GM12865 (cell line): ENCODE results near the gene HJV.

ENCODE experiments used
- DNase-seq: peaks from one replicate; pipeline ENCODE4 v3.0.0; 2010; ENCODE audit warnings: low read depth
- H3K4me3 ChIP-seq: 2 replicates; pipeline ENCODE4 v1.5.1; 2011; ENCODE audit warnings: mild to moderate bottlenecking, low read depth, low read length, control low read depth
- CTCF ChIP-seq: IDR thresholded peaks from 2 replicates; pipeline ENCODE4 v1.5.1; 2011; ENCODE audit warnings: low read length, control low read depth, low read depth, inconsistent platforms; ENCODE audit not compliant: insufficient read depth; ENCODE audit errors: missing control alignments

HJV gene

DNA sequence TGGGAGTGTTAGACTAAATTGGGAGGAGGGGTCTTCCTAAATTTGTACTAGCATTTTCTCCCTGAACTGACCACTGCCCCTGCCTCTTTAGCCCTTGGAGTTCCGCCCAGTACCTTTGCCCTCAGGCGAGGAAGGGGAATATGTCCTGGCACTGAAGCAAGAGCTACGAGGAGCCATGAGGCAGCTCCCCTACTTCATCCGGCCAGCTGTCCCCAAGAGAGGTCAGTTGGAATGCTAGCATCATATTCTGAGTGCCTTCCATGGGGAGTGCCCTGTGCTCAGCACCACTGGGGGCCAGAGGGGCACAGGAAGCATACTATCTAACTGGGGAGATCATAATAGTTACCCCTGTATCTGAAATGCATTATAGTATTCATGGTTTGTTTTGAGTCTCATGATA, 46.3 kb downstream of the HJV start:
- DNase-seq: no peak
- no peak overlapping the region for H3K4me3 ChIP-seq
- no peak for TF ChIP-seq CTCF

- no peak overlapping the region for H3K4me3 ChIP-seq
- no peak for TF ChIP-seq CTCF
- DNase-seq: no peak
Observed at GRCh38 chr1:145974721-145975120, 46.8 kb downstream of the HJV start.

- H3K4me3 ChIP-seq: no peak overlapping the region
- no peak for DNase-seq
- no peak for TF ChIP-seq CTCF
Observed at GRCh38 chr1:145972580-145972979, 49.0 kb downstream of the HJV start.
